Measurements from ENCODE around the gene LYZL4.

The LYZL4 gene

GRCh38 chr3:42439261-42440115 is 29.1 kb upstream of the LYZL4 start:
- Histone ChIP-seq H3K27me3 (ENCODE audit: control insufficient read depth, low read length) (peaks cover 14% of the 10 kb centered on the region), H3K9me2 (replicated peaks; ENCODE audit: control insufficient read depth, low read length) (no peaks in the 10 kb centered on the region), H3K27ac (ENCODE audit: low read depth, low read length) (no peak overlapping the region), H3K4me2 (ENCODE audit: low read length) (no peak overlapping the region), H3K9me3 (ENCODE audit: control insufficient read depth, insufficient read depth, low read length) (no peaks in the 10 kb centered on the region), H3K4me1 (ENCODE audit: control insufficient read depth, low read length) (no peaks in the 10 kb centered on the region), H4K20me1 (ENCODE audit: control insufficient read depth, insufficient read depth, low read depth, low read length) (no peaks in the 10 kb centered on the region), H3K79me2 (ENCODE audit: control insufficient read depth, low read length) (no peaks in the 10 kb centered on the region), H3F3A (ENCODE audit: control insufficient read depth, insufficient read depth) (no peaks in the 10 kb centered on the region), H3K36me3 (ENCODE audit: control insufficient read depth, low read length) (no peaks in the 10 kb centered on the region), H3K4me3 (ENCODE audit: low read length) (no peak overlapping the region)
- no peak for TF ChIP-seq EZH2phosphoT487 (IDR thresholded peaks at IDR 0.05; ENCODE audit: borderline replicate concordance, low read length)
- no peak for TF ChIP-seq CTCF (IDR thresholded peaks at IDR 0.05; ENCODE audit: low read depth, low read length, poor library complexity, severe bottlenecking)

GRCh38 chr3:42438758-42439157 is 28.3 kb upstream of the LYZL4 start:
- Histone ChIP-seq H3F3A (ENCODE audit: control insufficient read depth, insufficient read depth) (no peaks in the 10 kb centered on the region), H3K9me2 (replicated peaks; ENCODE audit: control insufficient read depth, low read length) (no peaks in the 10 kb centered on the region), H3K4me2 (ENCODE audit: low read length) (no peak overlapping the region), H3K4me1 (ENCODE audit: control insufficient read depth, low read length) (no peaks in the 10 kb centered on the region), H4K20me1 (ENCODE audit: control insufficient read depth, insufficient read depth, low read depth, low read length) (no peaks in the 10 kb centered on the region), H3K36me3 (ENCODE audit: control insufficient read depth, low read length) (no peaks in the 10 kb centered on the region), H3K9me3 (ENCODE audit: control insufficient read depth, insufficient read depth, low read length) (no peaks in the 10 kb centered on the region), H3K4me3 (ENCODE audit: low read length) (no peak overlapping the region), H3K79me2 (ENCODE audit: control insufficient read depth, low read length) (no peaks in the 10 kb centered on the region), H3K27me3 (ENCODE audit: control insufficient read depth, low read length) (peaks cover 14% of the 10 kb centered on the region), H3K27ac (ENCODE audit: low read depth, low read length) (no peak overlapping the region)
- no peak for TF ChIP-seq EZH2phosphoT487 (IDR thresholded peaks at IDR 0.05; ENCODE audit: borderline replicate concordance, low read length)
- no peak for TF ChIP-seq CTCF (IDR thresholded peaks at IDR 0.05; ENCODE audit: low read depth, low read length, poor library complexity, severe bottlenecking)

- peaks cover 14% of the 10 kb centered on the region for H3K27me3 ChIP-seq (ENCODE audit: control insufficient read depth, low read length)
- H3K9me2 ChIP-seq (replicated peaks; ENCODE audit: control insufficient read depth, low read length), result no peaks in the 10 kb centered on the region
- H3K36me3 ChIP-seq (ENCODE audit: control insufficient read depth, low read length), result no peaks in the 10 kb centered on the region
- no peak overlapping the region for H3K27ac ChIP-seq (ENCODE audit: low read depth, low read length)
- no peaks in the 10 kb centered on the region for H3K79me2 ChIP-seq (ENCODE audit: control insufficient read depth, low read length)
- H3K9me3 ChIP-seq (ENCODE audit: control insufficient read depth, insufficient read depth, low read length), result no peaks in the 10 kb centered on the region
- H3K4me3 ChIP-seq (ENCODE audit: low read length), result no peak overlapping the region
- H3K4me1 ChIP-seq (ENCODE audit: control insufficient read depth, low read length), result no peaks in the 10 kb centered on the region
- no peak overlapping the region for H3K4me2 ChIP-seq (ENCODE audit: low read length)
- no peaks in the 10 kb centered on the region for H4K20me1 ChIP-seq (ENCODE audit: control insufficient read depth, insufficient read depth, low read depth, low read length)
- no peaks in the 10 kb centered on the region for H3F3A ChIP-seq (ENCODE audit: control insufficient read depth, insufficient read depth)
- no peak for TF ChIP-seq EZH2phosphoT487 (IDR thresholded peaks at IDR 0.05; ENCODE audit: borderline replicate concordance, low read length)
- TF ChIP-seq CTCF (IDR thresholded peaks at IDR 0.05; ENCODE audit: low read depth, low read length, poor library complexity, severe bottlenecking), result no peak
Measured at GRCh38 chr3:42438193-42438592, 27.8 kb upstream of the LYZL4 start.
